Measurements from ENCODE around the gene ASCC1.

ASCC1 gene

GRCh38 chr10:72096115-72097000, 119.7 kb downstream of the ASCC1 start:
- no peak for FAIRE-seq

- FAIRE-seq: no peak
Measured at GRCh38 chr10:72095195-72095594, 120.9 kb downstream of the ASCC1 start.

- no peak for FAIRE-seq
Measured at GRCh38 chr10:72094574-72094973, 121.5 kb downstream of the ASCC1 start.

DNA sequence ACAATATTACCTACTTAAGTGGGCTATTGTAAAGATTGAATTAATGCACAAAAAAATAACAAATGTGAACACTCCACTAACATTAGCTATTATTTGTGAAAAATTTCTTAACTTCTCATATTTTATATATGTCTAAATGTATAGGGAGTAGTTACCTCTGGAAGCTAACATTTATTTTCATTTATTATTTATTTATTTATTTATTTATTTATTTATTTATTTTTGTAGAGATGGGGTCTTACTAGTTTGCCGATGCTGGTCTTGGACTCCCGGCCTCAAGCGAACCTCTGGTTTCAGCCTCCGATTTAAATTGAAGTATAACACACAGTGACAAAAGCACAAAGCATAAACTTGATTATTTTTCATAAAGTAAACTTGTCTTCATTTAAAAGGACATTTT, 122.6 kb downstream of the ASCC1 start:
- no peak for FAIRE-seq

GRCh38 chr10:72092987-72093386, 123.1 kb downstream of the ASCC1 start:
- FAIRE-seq: no peak

- FAIRE-seq: no peak
Measured at GRCh38 chr10:72092171-72092924, 123.7 kb downstream of the ASCC1 start.

- FAIRE-seq: no peak
Measured at GRCh38 chr10:72090326-72090725, 125.8 kb downstream of the ASCC1 start.

DNA sequence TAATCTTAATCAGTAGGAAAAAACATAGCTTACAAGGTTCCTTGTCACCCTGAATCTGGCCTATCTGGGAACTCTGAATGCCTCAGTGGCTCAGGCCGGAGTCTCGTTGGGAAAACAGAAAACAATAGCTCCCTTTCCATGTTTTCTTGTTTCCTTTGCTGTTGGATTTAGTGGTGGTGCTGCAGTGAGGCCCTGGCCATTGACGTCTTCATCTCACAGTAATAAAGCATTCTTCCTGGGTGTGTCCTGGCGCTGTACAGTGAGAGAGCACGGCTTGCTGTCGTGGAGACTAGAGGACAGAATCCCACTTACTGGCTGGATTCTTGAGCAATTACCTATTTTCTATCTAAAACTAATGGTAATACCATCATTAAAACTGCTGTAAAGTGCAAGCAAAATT, 126.5 kb downstream of the ASCC1 start:
- FAIRE-seq: no peak

- FAIRE-seq: no peak
Measured at GRCh38 chr10:72088889-72089575, 127.0 kb downstream of the ASCC1 start.

DNA sequence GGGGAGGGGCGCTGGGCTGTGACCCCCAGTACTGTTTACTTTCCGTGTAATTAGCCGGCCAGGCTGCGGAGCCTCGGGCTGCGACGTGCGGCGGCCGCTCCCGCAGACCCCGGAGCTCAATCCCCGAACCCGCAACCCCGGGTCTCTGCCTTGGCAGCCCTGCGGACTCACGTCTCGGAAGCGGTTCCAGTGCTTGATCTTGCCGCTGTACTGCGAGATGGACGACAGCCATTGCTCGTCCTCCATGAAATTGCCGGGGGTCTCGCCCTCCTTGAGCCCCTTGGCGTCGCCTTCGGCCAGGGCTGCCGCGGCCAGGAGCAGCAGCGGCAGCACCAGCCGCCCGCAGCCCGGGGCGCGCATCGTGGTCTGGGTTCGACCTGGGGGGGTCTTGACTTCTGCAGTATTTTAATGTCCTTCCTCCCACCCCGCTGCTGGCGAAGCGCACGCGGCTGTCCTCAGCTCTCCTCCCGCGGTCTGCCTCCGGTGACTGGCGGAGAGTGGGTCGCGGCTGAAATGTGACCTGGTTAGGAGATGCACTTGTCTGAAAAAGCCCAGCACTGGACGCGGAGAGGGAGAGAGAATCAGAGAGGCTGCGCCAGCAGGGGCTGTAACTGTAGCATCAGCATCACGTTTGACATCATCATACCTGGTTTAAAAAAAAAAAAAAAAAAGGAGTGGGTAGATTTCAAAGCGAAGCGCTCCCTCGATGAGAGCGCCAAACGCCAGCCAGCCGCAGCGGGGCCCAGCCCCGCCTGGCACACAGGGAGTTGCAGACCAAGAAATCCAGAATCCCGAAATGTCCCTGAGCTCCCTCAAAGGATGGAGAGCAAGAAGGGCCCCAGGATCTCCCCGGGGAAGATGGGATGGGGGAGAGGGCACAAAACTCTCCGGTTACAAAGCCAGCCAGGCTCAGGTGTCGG, 127.8 kb downstream of the ASCC1 start, which contains the start of gene SPOCK2:
TSS of gene SPOCK2 (minus strand) at position 583 of the 920 bp plus-strand sequence. CDS start at position 360, 223 bp downstream.
- no peak for FAIRE-seq

DNA sequence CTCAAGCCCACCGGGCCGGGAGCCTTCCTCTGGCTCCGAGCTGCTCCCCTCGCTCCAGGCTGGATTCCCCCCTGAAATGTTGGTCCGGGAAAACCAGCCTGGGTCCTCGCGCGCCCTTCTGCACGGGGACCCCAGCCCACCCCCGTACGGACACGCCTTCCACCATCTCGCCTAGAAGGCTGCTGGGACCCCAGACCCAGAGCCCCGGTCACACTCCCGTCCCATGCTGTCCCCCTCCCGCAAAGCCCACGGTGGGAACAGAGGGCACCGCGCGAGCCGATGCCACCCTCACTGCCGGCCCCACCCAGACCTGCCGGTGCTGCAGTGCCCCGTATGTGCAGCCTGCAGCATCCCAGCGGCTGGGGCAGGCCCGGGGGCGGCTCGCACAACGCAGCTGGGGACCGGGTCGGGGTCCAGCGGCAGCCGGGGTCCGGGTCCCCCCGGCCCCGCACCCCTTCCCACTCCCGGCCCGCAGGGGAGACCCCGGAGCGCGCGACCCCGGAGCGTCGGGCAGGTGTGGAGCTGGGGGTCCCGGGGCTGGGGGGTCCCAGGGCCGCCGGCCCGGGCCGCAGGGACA, 128.6 kb downstream of the ASCC1 start:
- FAIRE-seq: no peak

GRCh38 chr10:72086466-72087391, 129.3 kb downstream of the ASCC1 start:
- FAIRE-seq: no peak

GRCh38 chr10:72085864-72086465, 130.1 kb downstream of the ASCC1 start:
- FAIRE-seq: no peak

GRCh38 chr10:72085166-72085565, 130.9 kb downstream of the ASCC1 start:
- FAIRE-seq: no peak

GRCh38 chr10:72083790-72084459, 132.2 kb downstream of the ASCC1 start:
- no peak for FAIRE-seq

DNA sequence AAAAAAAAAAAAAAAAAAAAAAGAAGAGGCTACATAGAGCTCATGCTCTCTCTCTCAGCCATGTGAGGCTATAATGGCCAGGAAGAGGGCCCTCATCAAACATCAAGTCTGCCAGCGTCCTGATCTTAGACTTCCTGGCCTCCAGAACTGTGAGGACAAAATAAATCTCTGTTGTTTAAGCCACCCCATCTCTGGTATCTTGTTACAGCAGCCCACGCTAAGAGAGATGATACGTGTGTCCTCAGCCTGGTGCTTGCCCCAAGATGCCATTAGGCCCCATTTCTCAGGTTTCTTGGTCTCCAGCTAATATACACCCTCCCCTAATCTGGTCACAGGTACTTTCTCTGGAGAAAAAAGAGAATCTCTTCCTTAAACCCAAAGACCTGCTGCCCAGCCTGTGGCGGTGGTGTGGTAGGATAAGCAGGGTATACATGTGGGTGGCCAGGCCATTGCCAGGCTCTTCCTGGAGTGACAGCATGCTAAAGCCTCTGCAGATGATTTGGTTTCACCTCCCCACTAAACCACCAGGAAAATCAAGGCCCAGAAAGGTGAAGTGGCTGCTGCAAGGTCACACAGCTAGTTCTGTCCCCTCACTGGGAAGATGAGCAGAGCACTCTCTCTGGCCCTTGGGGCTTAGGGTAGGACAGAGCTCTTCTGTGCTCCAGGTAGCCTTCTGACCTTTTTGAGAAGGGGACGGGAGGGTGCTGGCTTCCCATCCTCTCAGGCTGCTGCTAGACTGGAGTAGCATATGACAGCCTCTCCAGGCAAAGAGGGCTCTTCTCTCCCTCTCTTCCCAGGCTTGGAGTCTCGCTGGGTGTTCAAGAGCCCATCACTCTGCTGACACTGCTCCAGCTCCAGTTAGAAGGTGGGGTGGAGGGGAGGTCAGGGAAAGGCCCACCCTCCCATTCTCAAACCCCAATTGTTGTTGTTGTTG, 133.0 kb downstream of the ASCC1 start:
- no peak for FAIRE-seq

DNA sequence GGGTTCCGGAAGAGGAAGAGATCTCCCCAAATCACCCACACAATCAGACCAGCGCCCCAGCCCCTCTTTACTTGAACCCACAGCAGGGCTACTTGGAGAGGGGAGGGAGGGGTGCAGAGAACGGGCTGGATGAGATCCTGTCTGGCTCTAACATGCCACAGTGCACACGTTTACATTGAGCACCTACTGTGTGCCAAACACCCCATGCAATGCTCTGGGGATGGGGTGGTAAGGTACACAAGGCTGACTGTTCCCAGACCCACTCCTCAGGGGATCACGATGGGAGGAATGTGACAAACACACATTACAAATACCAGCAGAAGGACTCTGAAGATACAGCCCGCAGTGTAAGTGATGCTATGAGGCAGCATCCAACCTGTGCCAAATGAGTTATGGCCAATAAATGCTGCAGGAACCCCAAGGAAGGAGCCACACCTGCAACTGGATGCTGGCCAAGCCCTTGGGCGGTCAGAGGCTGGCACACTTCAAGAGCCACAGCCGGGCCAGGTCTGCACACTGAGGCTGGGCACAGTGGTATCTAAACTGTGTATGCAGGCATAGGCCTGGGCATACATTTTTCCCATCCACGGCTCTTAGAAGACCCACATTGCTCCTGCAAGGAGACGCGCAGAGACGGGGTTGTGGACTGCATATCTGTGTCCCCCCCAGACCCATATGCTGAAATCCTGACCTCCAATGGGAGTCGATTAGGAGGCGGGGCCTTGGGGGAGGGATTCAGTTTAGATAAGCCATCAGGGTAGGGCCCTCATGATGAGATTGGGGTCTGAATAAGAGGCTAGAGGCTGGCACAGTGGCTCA, 134.1 kb downstream of the ASCC1 start:
- FAIRE-seq: no peak
